Suprapubic skin (tissue), 4 donors: ENCODE results near the gene ITPK1. TPM values are rescaled to one million over a fixed set of nuclear protein-coding genes. Genes with fewer than 3 reads are reported as not detected.

ENCODE experiments used
- DNase-seq, 2 donors: peaks; one replicate each; pipeline ENCODE4 v3.0.0-alpha.2; 2019; ENCODE audit warnings: low spot score in 2 of 2
- H3K27ac ChIP-seq: fragments of 200-600 bp; sonication (generic); one replicate; pipeline ENCODE4 v1.5.1; 2019
- H3K27me3 ChIP-seq: fragments of 200-600 bp; sonication (generic); one replicate; pipeline ENCODE4 v1.5.1; 2019
- H3K36me3 ChIP-seq: fragments of 200-600 bp; sonication (generic); one replicate; pipeline ENCODE4 v1.5.1; 2019
- H3K4me1 ChIP-seq: fragments of 200-600 bp; sonication (generic); one replicate; pipeline ENCODE4 v1.5.1; 2019
- H3K4me3 ChIP-seq: fragments of 200-600 bp; sonication (generic); one replicate; pipeline ENCODE4 v1.5.1; 2019; ENCODE audit warnings: mild to moderate bottlenecking
- H3K9me3 ChIP-seq: fragments of 200-600 bp; sonication (generic); one replicate; pipeline ENCODE4 v1.5.1; 2019
- EP300 ChIP-seq: sonication (generic); formaldehyde crosslinking; IDR thresholded peaks from one replicate; pipeline ENCODE4 v1.6.1; 2017; ENCODE audit warnings: antibody characterized with exemption
- POLR2A ChIP-seq, 2 donors: fragments of 450-650 bp; IDR thresholded peaks; one replicate each; pipeline ENCODE4 v1.6.1; 2017; ENCODE audit warnings: antibody characterized with exemption in 2 of 2, mild to moderate bottlenecking in 2 of 2, moderate library complexity in 2 of 2
- POLR2AphosphoS5 ChIP-seq, 3 donors: sonication (generic); formaldehyde crosslinking; IDR thresholded peaks; one replicate each; pipeline ENCODE4 v1.6.1; 2017; ENCODE audit warnings: antibody characterized with exemption in 3 of 3
- WGBS: methylation state at CpG from one replicate; pipeline ENCODE4 v1.1.5; 2018; 5-methylcytosine and 5-hydroxymethylcytosine counted together
- total RNA-seq, 4 donors: library from RNA; depleted of rRNA; stranded (reverse); fragments of >200 nt; gene quantifications; one replicate each; pipeline ENCODE4 v1.1.0, GENCODE V29; 2016
- TF ChIP-seq, protein P1 (sequence below), 2 donors: fragments of 200-600 bp in 1 of 2; fragments of 450-650 bp in 1 of 2; sonication (generic) in 1 of 2; IDR thresholded peaks; one replicate each; pipeline ENCODE4 v1.5.1; 2016 to 2019; ENCODE audit warnings: antibody characterized with exemption in 2 of 2, mild to moderate bottlenecking in 1 of 2, moderate library complexity in 1 of 2

ITPK1 gene
- total RNA-seq, 4 donors from 2014 or later, result 29.9 to 33.6 (median 32.2) TPM

DNA sequence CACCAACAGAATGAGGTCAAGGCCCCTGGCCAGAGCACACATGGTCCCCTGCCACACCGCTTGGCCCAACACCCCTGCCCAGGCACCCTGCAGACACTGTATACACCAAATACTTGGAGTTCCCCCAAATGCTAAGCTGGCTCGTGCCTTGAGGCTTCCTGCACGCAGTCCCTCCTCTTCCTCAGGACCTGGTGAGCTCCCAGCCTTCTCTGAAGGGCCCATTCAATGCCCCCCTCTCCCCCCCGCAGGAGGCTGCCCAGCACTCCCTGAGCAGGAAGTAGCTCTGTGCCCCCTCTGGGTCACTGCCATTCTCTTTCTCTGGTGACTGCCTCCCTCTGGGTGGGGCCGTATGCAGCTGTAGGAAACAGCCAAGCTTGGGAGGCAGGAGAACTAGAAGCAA is 75.3 kb downstream of the ITPK1 start:
- DNase-seq, result no peak
- H3K36me3 ChIP-seq, result no peaks in the 10 kb centered on the region
- no peak overlapping the region for H3K4me3 ChIP-seq
- TF ChIP-seq EP300 (no peak), POLR2AphosphoS5 (IDR thresholded peaks at IDR 0.05) (no peak), POLR2A (IDR thresholded peaks at IDR 0.05) (no peak)
- TF ChIP-seq, protein P1, sequence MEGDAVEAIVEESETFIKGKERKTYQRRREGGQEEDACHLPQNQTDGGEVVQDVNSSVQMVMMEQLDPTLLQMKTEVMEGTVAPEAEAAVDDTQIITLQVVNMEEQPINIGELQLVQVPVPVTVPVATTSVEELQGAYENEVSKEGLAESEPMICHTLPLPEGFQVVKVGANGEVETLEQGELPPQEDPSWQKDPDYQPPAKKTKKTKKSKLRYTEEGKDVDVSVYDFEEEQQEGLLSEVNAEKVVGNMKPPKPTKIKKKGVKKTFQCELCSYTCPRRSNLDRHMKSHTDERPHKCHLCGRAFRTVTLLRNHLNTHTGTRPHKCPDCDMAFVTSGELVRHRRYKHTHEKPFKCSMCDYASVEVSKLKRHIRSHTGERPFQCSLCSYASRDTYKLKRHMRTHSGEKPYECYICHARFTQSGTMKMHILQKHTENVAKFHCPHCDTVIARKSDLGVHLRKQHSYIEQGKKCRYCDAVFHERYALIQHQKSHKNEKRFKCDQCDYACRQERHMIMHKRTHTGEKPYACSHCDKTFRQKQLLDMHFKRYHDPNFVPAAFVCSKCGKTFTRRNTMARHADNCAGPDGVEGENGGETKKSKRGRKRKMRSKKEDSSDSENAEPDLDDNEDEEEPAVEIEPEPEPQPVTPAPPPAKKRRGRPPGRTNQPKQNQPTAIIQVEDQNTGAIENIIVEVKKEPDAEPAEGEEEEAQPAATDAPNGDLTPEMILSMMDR (IDR thresholded peaks at IDR 0.05), result no peak
- WGBS, result 81% methylated on average over 3 of the region's 5 CpGs
- peak overlapping the region; percentile 54 for H3K27ac ChIP-seq
- H3K4me1 ChIP-seq, result peaks cover 59% of the 10 kb centered on the region
- H3K9me3 ChIP-seq, result no peaks in the 10 kb centered on the region
- no peaks in the 10 kb centered on the region for H3K27me3 ChIP-seq

DNA sequence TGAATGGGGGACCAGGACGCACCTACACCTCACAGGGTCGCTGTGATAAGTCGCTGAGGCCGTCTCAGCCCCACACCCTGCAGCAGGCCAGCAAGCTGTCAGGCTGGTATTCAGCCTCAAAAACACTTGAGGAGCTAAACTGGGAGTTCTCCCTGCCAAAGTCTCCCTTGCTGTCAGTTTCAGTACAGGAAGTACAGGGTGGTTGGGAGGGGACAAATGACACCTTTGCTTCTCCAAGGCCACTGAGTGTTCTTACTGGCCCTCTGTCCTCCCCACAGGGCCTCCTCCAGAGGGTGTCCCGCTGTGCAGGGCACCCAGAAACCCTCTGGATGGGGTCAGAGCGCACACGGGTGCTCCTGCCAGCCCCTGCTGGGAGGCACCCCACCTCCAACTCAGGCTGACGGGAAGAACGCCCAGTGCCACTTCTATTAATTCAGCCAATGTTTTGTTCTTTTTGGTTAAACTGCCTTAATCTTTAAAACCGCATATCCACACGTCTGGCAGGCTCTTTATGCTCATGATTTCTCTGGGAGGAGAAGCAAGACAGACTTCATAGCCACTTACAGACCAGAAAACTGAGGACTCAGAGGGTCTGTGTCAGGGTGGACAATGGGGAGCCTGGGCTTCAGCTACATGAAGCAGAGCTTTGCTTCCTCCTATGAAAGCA is 75.9 kb downstream of the ITPK1 start:
- 81% methylated on average over 11 of the region's 11 CpGs for WGBS
- Histone ChIP-seq H3K9me3 (no peaks in the 10 kb centered on the region), H3K36me3 (no peaks in the 10 kb centered on the region), H3K4me3 (no peak overlapping the region), H3K27me3 (no peaks in the 10 kb centered on the region), H3K27ac (peak overlapping the region; percentile 54), H3K4me1 (peaks cover 56% of the 10 kb centered on the region)
- DNase-seq, result no peak
- TF ChIP-seq EP300 (no peak), POLR2A (IDR thresholded peaks at IDR 0.05) (no peak), POLR2AphosphoS5 (IDR thresholded peaks at IDR 0.05) (no peak)
- TF ChIP-seq, protein P1 (IDR thresholded peaks at IDR 0.05), result no peak

DNA sequence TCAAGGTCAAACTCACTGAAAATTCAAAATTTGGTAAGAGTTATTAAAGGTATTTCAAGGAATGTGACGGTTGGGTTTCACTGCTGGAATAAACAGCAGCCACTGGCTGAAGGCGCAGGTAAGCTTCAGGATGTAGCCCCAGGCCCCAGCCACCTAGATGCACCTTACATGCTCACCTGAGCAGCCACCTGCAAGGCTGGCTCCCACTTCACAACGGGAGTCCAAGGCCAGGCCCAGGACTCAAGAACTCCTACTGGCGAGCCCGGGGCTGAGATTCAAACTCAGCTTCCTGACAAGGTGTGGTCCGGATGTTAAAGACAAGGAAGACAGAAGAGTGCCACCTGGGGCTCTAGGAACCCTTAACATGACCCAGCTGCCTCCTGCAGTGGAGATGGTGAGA is 78.4 kb downstream of the ITPK1 start:
- Histone ChIP-seq H3K9me3 (no peaks in the 10 kb centered on the region), H3K36me3 (no peaks in the 10 kb centered on the region), H3K4me1 (peaks cover 58% of the 10 kb centered on the region), H3K27me3 (no peaks in the 10 kb centered on the region), H3K4me3 (no peak overlapping the region), H3K27ac (no peak overlapping the region)
- TF ChIP-seq EP300, result no peak
- TF ChIP-seq POLR2AphosphoS5 (IDR thresholded peaks at IDR 0.05), result no peak
- TF ChIP-seq, protein P1 (IDR thresholded peaks at IDR 0.05), result no peak
- TF ChIP-seq POLR2A (IDR thresholded peaks at IDR 0.05), result no peak
- 90% methylated on average over 3 of the region's 6 CpGs for WGBS
- no peak for DNase-seq

DNA sequence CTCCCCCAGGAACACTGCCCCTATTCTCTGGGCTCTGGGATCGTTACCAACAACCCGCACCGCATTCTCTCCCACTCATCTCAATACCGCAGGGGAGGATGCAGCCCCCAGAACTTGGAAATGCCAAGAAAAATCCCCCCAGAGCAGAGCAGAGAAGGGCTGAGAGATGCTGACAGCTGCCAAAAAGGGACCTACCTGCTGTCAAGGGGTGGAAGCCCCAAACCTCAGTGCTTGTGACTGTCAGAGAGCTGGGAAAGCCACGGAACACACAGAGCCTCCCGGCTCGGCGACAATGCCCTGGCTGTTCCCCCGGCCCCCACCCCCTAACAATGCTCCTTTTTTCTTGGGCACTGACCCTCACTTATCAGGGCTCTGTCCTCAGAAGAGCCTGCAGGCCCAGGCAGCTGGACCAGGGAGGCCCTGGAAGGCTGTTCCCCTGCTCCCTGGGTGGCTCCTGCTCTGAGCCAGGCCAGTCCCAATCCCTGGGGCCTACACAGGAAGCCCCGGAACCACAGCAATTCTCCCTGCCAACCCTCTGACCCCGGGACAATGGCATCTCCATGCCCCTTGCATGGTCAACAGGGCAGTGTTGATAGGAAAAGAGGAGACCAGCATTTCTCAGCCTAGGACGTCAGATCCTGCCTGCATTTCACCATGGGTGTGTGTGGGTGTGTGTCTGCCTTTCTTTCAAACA is 78.9 kb downstream of the ITPK1 start:
- WGBS, result 56% methylated on average over 4 of the region's 12 CpGs
- TF ChIP-seq, protein P1 (IDR thresholded peaks at IDR 0.05), result no peak
- no peak for TF ChIP-seq POLR2AphosphoS5 (IDR thresholded peaks at IDR 0.05)
- Histone ChIP-seq H3K27me3 (no peaks in the 10 kb centered on the region), H3K9me3 (no peaks in the 10 kb centered on the region), H3K27ac (peak overlapping the region; percentile 59), H3K4me1 (peaks cover 62% of the 10 kb centered on the region), H3K4me3 (no peak overlapping the region), H3K36me3 (no peaks in the 10 kb centered on the region)
- no peak for DNase-seq

DNA sequence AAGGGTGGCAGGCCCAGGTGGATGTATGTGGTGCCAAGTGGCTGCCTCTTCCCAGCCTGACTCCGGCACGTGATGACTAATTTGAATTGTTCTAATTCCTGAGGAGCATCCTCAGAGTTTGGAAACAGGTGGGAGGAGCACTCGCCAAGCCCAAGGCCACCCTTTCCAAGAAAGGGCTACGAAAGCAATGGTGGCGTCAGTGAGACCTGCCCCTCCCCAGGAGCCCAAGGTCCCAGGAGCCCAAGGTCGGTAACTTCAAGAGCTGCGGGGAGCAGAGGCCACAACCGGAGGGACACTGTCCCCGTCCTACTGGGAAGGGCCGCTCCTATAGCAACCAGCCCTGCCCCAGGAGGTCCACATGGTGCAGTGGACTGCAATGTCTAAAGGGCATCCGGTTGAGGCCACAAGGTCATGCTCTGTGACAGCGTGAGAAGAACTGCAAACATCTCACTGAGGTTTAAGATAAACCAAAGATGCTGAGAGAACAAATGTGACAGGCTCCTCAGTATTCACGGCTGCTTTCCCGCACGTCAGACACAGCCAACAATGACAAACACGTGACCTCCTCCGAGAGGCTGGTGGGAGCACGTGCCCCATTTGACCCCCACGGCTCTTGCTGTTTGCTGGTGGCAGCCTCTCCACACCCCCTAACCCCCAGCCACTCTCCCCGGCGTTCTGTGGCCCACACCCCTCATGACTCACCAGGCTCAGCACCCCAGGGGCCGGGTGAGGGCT is 79.6 kb downstream of the ITPK1 start:
- Histone ChIP-seq H3K27me3 (no peaks in the 10 kb centered on the region), H3K4me3 (no peak overlapping the region), H3K27ac (no peak overlapping the region), H3K36me3 (no peaks in the 10 kb centered on the region), H3K9me3 (no peaks in the 10 kb centered on the region), H3K4me1 (peaks cover 63% of the 10 kb centered on the region)
- WGBS, result 60% methylated on average over 20 of the region's 22 CpGs
- no peak for DNase-seq
- TF ChIP-seq POLR2AphosphoS5 (IDR thresholded peaks at IDR 0.05), result no peak
- TF ChIP-seq EP300, result no peak
- TF ChIP-seq POLR2A (IDR thresholded peaks at IDR 0.05), result no peak
- TF ChIP-seq, protein P1 (IDR thresholded peaks at IDR 0.05), result no peak
